OCI-LY7 (cell line): Measurements from ENCODE around the gene EOLA1. TPM values are rescaled to one million over a fixed set of nuclear protein-coding genes. Genes with fewer than 3 reads are reported as not detected.

Experiments
- Bru-seq: library from RNA; stranded (reverse); fragments of 400-500 nt; gene quantifications from one replicate; lab custom pipeline; 2021; lab: Mats Ljungman, UMichigan
- BruChase-seq, 2 experiments: library from RNA; stranded (reverse); fragments of 400-500 nt; gene quantifications; one replicate each; lab custom pipeline; 2021; lab: Mats Ljungman, UMichigan
- BruUV-seq: library from RNA; stranded (reverse); fragments of 400-500 nt; replicated peaks from 2 replicates; lab custom pipeline; 2021; lab: Mats Ljungman, UMichigan
- CTCF ChIA-PET: fragments of 300-600 bp; sonication (Branson Sonifier 250); formaldehyde crosslinking; loops from one replicate; lab custom pipeline; 2022; ENCODE audit warnings: antibody characterized with exemption; ENCODE audit not compliant: unreplicated experiment; lab: Charles Lee
- POLR2A ChIA-PET: fragments of 300-600 bp; sonication (Branson Sonifier 250); formaldehyde crosslinking; loops from one replicate; lab custom pipeline; 2022; ENCODE audit warnings: antibody characterized with exemption; lab: Charles Lee
- DNase-seq: peaks from one replicate; pipeline ENCODE4 v3.0.0-alpha.2; 2015; ENCODE audit warnings: low spot score
- H2AFZ ChIP-seq: fragments of 200-600 bp; sonication (generic), shearing (Covaris generic); 2 replicates; pipeline ENCODE4 v1.6.1; 2014; ENCODE audit warnings: mild to moderate bottlenecking, antibody characterized with exemption, low read length, moderate library complexity
- H3K27ac ChIP-seq: fragments of 200-600 bp; sonication (generic); 2 replicates; pipeline ENCODE4 v1.5.1; 2014; ENCODE audit warnings: mixed run types, low read depth, mild to moderate bottlenecking, moderate library complexity, low read length, inconsistent platforms; ENCODE audit not compliant: poor library complexity, severe bottlenecking
- H3K36me3 ChIP-seq: fragments of 200-600 bp; sonication (generic); 2 replicates; pipeline ENCODE4 v1.6.1; 2014; ENCODE audit warnings: mild to moderate bottlenecking, antibody characterized with exemption, low read length, moderate library complexity, mixed read lengths; ENCODE audit not compliant: insufficient read depth
- H3K4me1 ChIP-seq: fragments of 200-600 bp; sonication (generic); 2 replicates; pipeline ENCODE4 v1.5.1; 2014; ENCODE audit warnings: mild to moderate bottlenecking, low read length; ENCODE audit not compliant: insufficient read depth, poor library complexity, severe bottlenecking
- H3K4me2 ChIP-seq: fragments of 200-600 bp; sonication (generic); 2 replicates; pipeline ENCODE4 v1.6.1; 2014; ENCODE audit warnings: mild to moderate bottlenecking, low read length
- H3K4me3 ChIP-seq: fragments of 200-600 bp; sonication (generic); 2 replicates; pipeline ENCODE4 v1.5.1; 2014; ENCODE audit warnings: mild to moderate bottlenecking, low read depth, low read length; ENCODE audit not compliant: poor library complexity, severe bottlenecking
- H3K79me2 ChIP-seq: fragments of 200-600 bp; sonication (generic); 2 replicates; pipeline ENCODE4 v1.6.1; 2016; ENCODE audit warnings: low read depth, mild to moderate bottlenecking, low read length, moderate library complexity, mixed read lengths; ENCODE audit not compliant: insufficient read depth
- H3K9me2 ChIP-seq: fragments of 200-600 bp; sonication (generic); 2 replicates; pipeline ENCODE4 v1.6.1; 2016; ENCODE audit warnings: mild to moderate bottlenecking, low read length, mixed read lengths; ENCODE audit not compliant: insufficient read depth
- H3K9me3 ChIP-seq: fragments of 200-600 bp; sonication (generic); 2 replicates; pipeline ENCODE4 v1.6.1; 2014; ENCODE audit warnings: mild to moderate bottlenecking, mixed run types, low read length, mixed read lengths
- H4K20me1 ChIP-seq: fragments of 200-600 bp; sonication (generic); 2 replicates; pipeline ENCODE4 v1.6.1; 2014; ENCODE audit warnings: mild to moderate bottlenecking, antibody characterized with exemption, low read length, moderate library complexity, mixed read lengths; ENCODE audit not compliant: insufficient read depth
- CTCF ChIP-seq: fragments of 200-600 bp; sonication (generic); conservative IDR thresholded peaks from 2 replicates; pipeline ENCODE4 v1.5.1; 2014; ENCODE audit warnings: mild to moderate bottlenecking, antibody characterized with exemption, low read length, moderate library complexity, mixed read lengths
- EZH2phosphoT487 ChIP-seq: fragments of 200-600 bp; sonication (generic); IDR thresholded peaks from 2 replicates; pipeline ENCODE4 v1.6.1; 2018; ENCODE audit warnings: low read depth, borderline replicate concordance, mild to moderate bottlenecking, mixed run types, antibody characterized with exemption, low read length, moderate library complexity, mixed read lengths
- intact Hi-C: fragments of 100-400 bp; cut with micrococcal nuclease; formaldehyde crosslinking; loops from one replicate; pipeline ENCODE4 v1.10.0; 2022; ENCODE audit not compliant: unreplicated experiment
- long read RNA-seq: library from polyadenylated mRNA; stranded (forward); transcript quantifications from one replicate; pipeline ENCODE4 v2.0.0, GENCODE V29; 2022
- total RNA-seq, 2 experiments: library from RNA; depleted of rRNA in 1 of 2; stranded (reverse); fragments of >200 nt in 1 of 2; shearing (Covaris generic) in 1 of 2; gene quantifications; 2 replicates each; pipeline ENCODE4 v1.2.3, GENCODE V29; 2014 to 2022

The EOLA1 gene
- total RNA-seq (2014; rRNA removed; shearing (Covaris generic)) (13.0 and 19.2 TPM in 2 replicates), total RNA-seq (2022) (21.2 and 22.9 TPM in 2 replicates), Bru-seq, nascent RNA (percentile 50 among the genes with signal in this experiment), BruChase-seq, experiment 1, labeled RNA remaining after a 6-hour chase (percentile 51 among the genes with signal in this experiment), BruChase-seq, experiment 2, labeled RNA remaining after a 2-hour chase (percentile 61 among the genes with signal in this experiment)
- long read RNA-seq, transcript CXorf40A-204 (5 exons, 1,403 nt), result major isoform, 9 of 25 reads
- long read RNA-seq, partial matches to known transcripts, result 4 of 25 reads
- long read RNA-seq, other reads (novel, unspliced or antisense), result 4 of 25 reads

GRCh38 chrX:149540621-149541520 is at the start of gene EOLA1:
TSS of gene EOLA1 (plus strand) at chrX:149541012. CDS start at chrX:149545631, 4,619 bp downstream.
- ChIA-PET CTCF (interaction anchor here (1.4 to 2.4 kb wide), 2 partner anchors 13 to 399 kb away, joined by 3 to 11 read pairs; no protein-coding TSS in a partner anchor), POLR2A (interaction anchor here (0.6 to 2.6 kb wide), 5 partner anchors 27 to 398 kb away, joined by 4 to 27 read pairs (median 5); partner anchors contain the start of genes EOLA2 and IDS)
- intact Hi-C loops, result no loop called here
- Histone ChIP-seq H2AFZ (peak within 1 kb of the TSS; percentile 21; the same call in 1 of the 2 replicates), H3K27ac (peak within 1 kb of the TSS; percentile 76), H3K79me2 (0 out of 2 replicates have a peak, but pooled peaks cover 4% of the 10 kb centered on the region), H3K9me3 (no peaks in the 10 kb centered on the region), H3K4me3 (peak within 1 kb of the TSS; percentile 97), H4K20me1 (no peaks in the 10 kb centered on the region), H3K4me2 (peak within 1 kb of the TSS; percentile 95), H3K4me1 (peaks cover 9% of the 10 kb centered on the region), H3K9me2 (no peaks in the 10 kb centered on the region), H3K36me3 (no peaks in the 10 kb centered on the region)
- DNase-seq, result peak; percentile 96
- no TSS peak for BruUV-seq
- no peak for TF ChIP-seq CTCF
- TF ChIP-seq EZH2phosphoT487, result no peak

- no TSS peak for BruUV-seq
- TF ChIP-seq CTCF, result no peak
- TF ChIP-seq EZH2phosphoT487, result no peak
- Histone ChIP-seq H3K4me1 (no peaks in the 10 kb centered on the region), H3K79me2 (no peaks in the 10 kb centered on the region), H3K4me3 (no peak overlapping the region), H4K20me1 (no peaks in the 10 kb centered on the region), H3K27ac (no peak overlapping the region), H3K9me2 (no peaks in the 10 kb centered on the region), H3K4me2 (no peak overlapping the region), H3K36me3 (peaks cover 77% of the 10 kb centered on the region), H2AFZ (no peak overlapping the region), H3K9me3 (no peaks in the 10 kb centered on the region)
- intact Hi-C loops, result no loop called here
- DNase-seq, result no peak
- ChIA-PET CTCF (no interaction called here), POLR2A (no interaction called here)
Measured at GRCh38 chrX:149491812-149492211, 49.0 kb upstream of the EOLA1 start.
